Measurements from ENCODE around the gene MAPK8.

DNA sequence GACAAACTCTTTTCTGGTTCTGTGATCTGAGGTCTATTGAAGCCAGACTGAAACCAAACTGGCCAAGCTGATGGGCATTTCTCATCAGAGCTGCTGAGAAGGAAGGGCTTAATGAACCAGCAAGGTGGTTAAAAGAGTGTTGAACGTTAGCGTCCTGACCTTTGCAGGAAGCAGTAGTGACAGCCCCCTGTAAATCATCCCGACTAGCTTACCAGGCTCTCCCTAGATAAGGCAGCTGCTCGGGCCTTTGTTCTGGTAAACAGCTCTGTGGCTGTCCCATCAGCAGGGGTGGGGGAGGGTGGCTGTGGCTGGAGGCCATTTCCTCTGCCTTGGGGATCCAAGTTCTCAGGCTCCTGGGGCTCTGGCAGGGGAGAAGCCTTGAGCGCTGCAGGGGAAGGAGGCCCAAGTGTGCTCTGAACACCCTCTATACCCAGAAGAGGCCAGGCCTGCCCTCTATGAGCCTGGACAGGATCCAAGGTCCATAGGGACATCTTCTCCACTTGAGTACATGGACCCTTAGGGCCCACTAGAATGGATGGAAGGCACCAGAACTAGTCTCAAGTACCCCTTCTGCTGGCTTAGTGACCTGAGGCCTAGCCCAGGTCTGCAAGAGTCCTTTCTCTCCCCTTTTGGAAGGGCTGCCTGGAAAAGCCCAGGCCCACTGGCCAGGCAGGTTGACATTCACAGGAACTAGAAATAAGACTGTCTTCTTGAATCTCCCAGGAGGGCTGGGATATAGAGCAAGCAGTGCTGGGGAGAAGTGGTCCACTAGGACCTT lies 163.8 kb downstream of the MAPK8 start:
- TF ChIP-seq CEBPB (IDR thresholded peaks at IDR 0.05): no peak
- TF ChIP-seq, protein P1, sequence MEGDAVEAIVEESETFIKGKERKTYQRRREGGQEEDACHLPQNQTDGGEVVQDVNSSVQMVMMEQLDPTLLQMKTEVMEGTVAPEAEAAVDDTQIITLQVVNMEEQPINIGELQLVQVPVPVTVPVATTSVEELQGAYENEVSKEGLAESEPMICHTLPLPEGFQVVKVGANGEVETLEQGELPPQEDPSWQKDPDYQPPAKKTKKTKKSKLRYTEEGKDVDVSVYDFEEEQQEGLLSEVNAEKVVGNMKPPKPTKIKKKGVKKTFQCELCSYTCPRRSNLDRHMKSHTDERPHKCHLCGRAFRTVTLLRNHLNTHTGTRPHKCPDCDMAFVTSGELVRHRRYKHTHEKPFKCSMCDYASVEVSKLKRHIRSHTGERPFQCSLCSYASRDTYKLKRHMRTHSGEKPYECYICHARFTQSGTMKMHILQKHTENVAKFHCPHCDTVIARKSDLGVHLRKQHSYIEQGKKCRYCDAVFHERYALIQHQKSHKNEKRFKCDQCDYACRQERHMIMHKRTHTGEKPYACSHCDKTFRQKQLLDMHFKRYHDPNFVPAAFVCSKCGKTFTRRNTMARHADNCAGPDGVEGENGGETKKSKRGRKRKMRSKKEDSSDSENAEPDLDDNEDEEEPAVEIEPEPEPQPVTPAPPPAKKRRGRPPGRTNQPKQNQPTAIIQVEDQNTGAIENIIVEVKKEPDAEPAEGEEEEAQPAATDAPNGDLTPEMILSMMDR (IDR thresholded peaks at IDR 0.05): no peak
- no peak for TF ChIP-seq HDAC2 (IDR thresholded peaks at IDR 0.05)
- TF ChIP-seq ZFP36 (IDR thresholded peaks at IDR 0.05; ENCODE audit: borderline replicate concordance, partially characterized antibody): no peak
- TF ChIP-seq POLR2A (IDR thresholded peaks at IDR 0.05; ENCODE audit: low read length): no peak
- TF ChIP-seq SMC3 (IDR thresholded peaks at IDR 0.05): no peak
- no peak for TF ChIP-seq MYC (IDR thresholded peaks at IDR 0.05; ENCODE audit: borderline replicate concordance, low read length)
- TF ChIP-seq SREBF2 (IDR thresholded peaks at IDR 0.05): no peak
- TF ChIP-seq POLR2AphosphoS2 (conservative IDR thresholded peaks at IDR 0.05; ENCODE audit: low read length): no peak

All from A549 (cell line).